GM12801 (cell line): ENCODE results near the gene CBR3.

Source experiments
- TF ChIP-seq, protein P1 (sequence below): IDR thresholded peaks from one replicate; pipeline ENCODE4 v1.5.1; 2011; ENCODE audit warnings: control low read depth; ENCODE audit not compliant: insufficient read length; ENCODE audit errors: extremely low read depth

CBR3 gene

DNA sequence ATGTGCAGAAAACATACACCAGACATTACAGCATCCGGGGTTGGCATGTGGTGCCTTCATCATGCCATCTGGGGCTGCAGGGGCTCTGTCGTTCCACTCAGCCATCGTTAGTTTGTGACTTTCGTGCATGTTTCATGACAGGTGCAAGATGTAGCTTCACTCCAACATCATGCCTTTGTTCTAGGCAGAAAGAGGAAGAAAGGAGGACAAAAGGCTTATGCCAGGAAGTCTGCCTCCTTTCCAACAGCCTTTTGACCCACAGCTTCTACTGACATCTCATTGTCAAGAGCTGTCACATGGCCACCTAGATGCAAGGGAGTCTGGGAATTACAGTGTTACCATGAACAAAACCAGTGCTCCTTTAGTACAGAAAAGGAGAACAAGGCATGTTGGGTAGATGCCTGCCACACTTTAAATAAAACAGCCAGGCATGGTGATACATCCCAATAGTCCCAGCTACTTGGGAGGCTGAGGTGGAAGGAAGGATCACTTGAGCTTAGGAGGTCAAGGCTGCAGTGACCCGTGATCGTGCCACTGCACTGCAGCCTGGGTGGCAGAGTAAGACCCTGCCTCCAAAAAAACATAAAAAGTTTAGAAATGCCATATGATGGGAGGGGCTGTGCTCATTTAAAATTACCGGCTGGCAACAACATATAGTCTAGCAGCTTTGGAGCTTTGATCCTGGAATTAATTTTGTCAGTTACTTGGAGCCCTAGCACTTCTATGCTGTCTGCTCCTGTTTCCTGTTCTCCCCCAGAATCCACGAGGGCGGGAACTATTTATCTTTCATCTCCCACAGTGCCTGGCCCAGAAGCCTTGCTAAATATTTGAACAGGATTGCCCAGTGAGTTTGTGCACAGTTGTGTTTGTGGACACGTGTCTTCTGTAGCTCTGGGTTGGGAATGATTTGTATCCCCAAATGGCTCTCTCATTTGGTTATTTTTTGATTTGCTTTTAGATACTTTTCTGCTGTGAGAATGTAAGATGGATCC lies 29.2 kb downstream of the CBR3 start:
- TF ChIP-seq, protein P1, sequence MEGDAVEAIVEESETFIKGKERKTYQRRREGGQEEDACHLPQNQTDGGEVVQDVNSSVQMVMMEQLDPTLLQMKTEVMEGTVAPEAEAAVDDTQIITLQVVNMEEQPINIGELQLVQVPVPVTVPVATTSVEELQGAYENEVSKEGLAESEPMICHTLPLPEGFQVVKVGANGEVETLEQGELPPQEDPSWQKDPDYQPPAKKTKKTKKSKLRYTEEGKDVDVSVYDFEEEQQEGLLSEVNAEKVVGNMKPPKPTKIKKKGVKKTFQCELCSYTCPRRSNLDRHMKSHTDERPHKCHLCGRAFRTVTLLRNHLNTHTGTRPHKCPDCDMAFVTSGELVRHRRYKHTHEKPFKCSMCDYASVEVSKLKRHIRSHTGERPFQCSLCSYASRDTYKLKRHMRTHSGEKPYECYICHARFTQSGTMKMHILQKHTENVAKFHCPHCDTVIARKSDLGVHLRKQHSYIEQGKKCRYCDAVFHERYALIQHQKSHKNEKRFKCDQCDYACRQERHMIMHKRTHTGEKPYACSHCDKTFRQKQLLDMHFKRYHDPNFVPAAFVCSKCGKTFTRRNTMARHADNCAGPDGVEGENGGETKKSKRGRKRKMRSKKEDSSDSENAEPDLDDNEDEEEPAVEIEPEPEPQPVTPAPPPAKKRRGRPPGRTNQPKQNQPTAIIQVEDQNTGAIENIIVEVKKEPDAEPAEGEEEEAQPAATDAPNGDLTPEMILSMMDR = no peak

DNA sequence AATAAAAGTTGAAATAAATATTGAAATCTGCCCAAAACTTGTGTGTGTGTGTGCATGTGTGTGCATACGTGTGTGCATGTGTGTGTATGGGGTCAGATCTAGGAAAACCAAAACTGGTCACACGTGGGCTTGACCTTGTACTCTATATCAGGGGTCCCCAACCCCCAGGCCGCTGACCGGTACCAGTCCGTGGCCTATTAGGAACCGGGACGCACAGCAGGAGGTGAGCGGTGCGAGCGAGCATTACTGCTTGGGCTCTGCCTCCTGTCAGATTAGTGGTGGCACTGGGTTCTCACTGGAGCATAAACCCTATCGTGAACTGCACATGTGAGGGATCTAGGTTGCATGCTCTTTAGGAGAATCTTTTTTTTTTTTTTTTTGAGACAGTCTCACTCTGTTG lies 30.5 kb downstream of the CBR3 start:
- TF ChIP-seq, protein P1 = no peak

- TF ChIP-seq, protein P1 = no peak
These were observed 31.8 kb downstream of the CBR3 start for GRCh38 chr21:36166705-36167104.

DNA sequence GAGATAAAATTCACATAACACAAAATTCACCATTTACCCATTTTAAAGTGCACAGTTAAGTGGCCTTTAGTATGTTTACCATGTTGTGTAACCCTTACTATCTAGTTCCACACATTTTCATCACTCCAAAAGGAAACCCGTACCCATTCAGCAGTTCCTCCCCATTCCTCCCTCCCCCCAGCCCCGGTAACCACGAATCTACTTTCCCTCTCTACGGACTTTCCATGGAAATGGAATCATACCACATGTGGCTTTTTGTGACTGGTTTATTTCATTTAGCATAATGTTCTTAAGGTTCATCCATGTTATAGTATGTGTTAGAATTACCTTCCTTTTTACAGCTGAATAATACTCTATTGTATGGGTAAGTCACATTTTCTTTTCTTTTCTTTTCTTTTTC lies 32.7 kb downstream of the CBR3 start:
- TF ChIP-seq, protein P1 = no peak

DNA sequence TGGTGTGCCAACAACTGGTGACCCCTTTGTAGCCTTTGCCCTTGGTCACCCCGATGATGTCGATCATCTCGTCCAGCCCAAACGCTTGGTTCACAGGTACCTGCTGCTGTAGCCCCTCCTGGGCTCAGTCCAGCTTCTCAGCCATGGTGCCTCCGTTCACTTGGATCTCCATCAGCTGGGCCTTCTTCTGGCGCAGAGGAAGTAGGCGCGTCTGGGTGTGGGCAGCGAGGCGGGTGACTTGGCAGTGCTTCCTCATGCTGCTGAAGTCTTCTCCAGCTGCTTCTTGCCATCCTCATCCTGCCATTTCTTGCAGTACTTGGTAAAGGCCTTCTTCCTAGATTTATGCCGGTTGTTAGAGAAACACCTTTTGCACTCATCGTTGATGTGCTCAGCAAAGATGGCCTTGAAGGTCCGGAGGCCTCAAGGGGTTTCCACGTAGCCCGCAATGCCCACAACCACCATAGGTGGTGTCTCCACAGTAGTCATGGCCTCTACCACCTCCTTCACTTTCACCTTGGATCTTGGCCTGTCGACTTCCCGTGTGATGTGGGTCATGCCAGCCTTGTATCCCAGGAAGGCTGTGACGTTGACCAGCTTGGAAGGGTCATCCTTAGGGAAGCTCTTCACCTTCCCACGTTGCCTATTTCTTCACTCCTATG lies 34.7 kb downstream of the CBR3 start:
- TF ChIP-seq, protein P1 = no peak

DNA sequence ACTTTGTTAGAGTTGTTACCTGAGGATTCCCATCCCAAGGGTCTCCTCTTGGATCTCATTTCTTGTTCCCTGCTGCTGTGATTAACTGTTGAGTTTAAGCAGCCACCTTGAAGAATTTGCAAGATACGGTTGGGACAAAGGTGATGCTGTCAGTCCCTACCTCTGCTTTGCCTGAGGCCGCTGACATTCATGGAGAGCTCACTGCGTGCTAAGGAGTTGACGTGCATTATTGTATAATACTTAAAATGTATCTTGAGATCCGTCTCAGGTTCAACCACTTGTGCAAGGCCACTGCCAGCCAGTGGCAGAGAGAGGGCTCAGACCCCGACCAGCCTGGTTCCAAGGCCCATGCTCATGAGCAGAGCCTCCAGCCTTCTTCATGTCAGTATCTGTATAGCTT lies 35.9 kb downstream of the CBR3 start:
- TF ChIP-seq, protein P1 = no peak

- TF ChIP-seq, protein P1 = no peak
These were observed 36.5 kb downstream of the CBR3 start for GRCh38 chr21:36171336-36171735.
